A549 (cell line): ENCODE data around the gene LAMP5. TPM values are rescaled to one million over a fixed set of nuclear protein-coding genes. Genes with fewer than 3 reads are reported as not detected.
A peak's percentile ranks its signal among the peaks of the same experiment; 100 is the strongest.

Experiments used
- ATAC-seq, 2 experiments: fragments of 200-7000 bp in 1 of 2; fragments of >200 bp in 1 of 2; cut with Nextera tagmentation in 1 of 2; cut with Tn5 transposase in 1 of 2; 3 replicates each; pipeline versions ENCODE4 v1.8.0 to v1.9.1; 2018 to 2020; ENCODE audit warnings: mild to moderate bottlenecking in 1 of 2, moderate library complexity in 1 of 2
- CTCF ChIA-PET: fragments of 300-600 bp; sonication (Branson Sonifier 250); formaldehyde crosslinking; extraction: SDS; loops from one replicate; lab custom pipeline; 2021; ENCODE audit warnings: antibody characterized with exemption, inconsistent platforms; lab: Yijun Ruan, JAX
- POLR2A ChIA-PET: fragments of 350-600 bp; formaldehyde crosslinking; extraction: SDS; loops from one replicate; lab custom pipeline; 2021; ENCODE audit warnings: antibody characterized with exemption, inconsistent platforms; lab: Yijun Ruan, JAX
- DNase-seq, 2 experiments: peaks; one replicate each; pipeline versions ENCODE4 v3.0.0 to v3.0.0-alpha.2; 2011 to 2016; ENCODE audit warnings: low read depth in 1 of 2, low spot score in 1 of 2
- FAIRE-seq: peaks from 2 replicates; lab custom pipeline; 2011; peaks lifted over from hg19 to GRCh38; lab: Jason Lieb, UNC
- H3K27ac ChIP-seq, 2 experiments: fragments of >200 bp; sonication (Bioruptor Twin); formaldehyde crosslinking; 3 replicates each; pipeline ENCODE4 v1.5.1; 2016 to 2017
- H3K4me1 ChIP-seq: fragments of >200 bp; sonication (Bioruptor Twin); formaldehyde crosslinking; 3 replicates; pipeline ENCODE4 v1.6.1; 2016
- H3K4me2 ChIP-seq: fragments of >200 bp; sonication (Bioruptor Twin); formaldehyde crosslinking; 3 replicates; pipeline ENCODE4 v1.6.1; 2016
- H3K4me3 ChIP-seq: fragments of >200 bp; sonication (Bioruptor Twin); formaldehyde crosslinking; 3 replicates; pipeline ENCODE4 v1.5.1; 2016
- H3K9me3 ChIP-seq: fragments of >200 bp; sonication (Bioruptor Twin); formaldehyde crosslinking; 3 replicates; pipeline ENCODE4 v1.6.1; 2016
- CBX2 ChIP-seq: fragments of 200-600 bp; sonication (generic); IDR thresholded peaks from 2 replicates; pipeline ENCODE4 v1.6.1; 2016; ENCODE audit warnings: low read depth, mild to moderate bottlenecking, borderline replicate concordance
- CBX8 ChIP-seq: fragments of 200-600 bp; sonication (generic); IDR thresholded peaks from 2 replicates; pipeline ENCODE4 v1.6.1; 2016
- CEBPB ChIP-seq, 2 experiments: fragments of >200 bp in 1 of 2; sonication (Bioruptor Twin) in 1 of 2; formaldehyde crosslinking in 1 of 2; IDR thresholded peaks; 2 replicates each; pipeline ENCODE4 v1.6.1; 2012 to 2016
- CHD4 ChIP-seq: fragments of 200-600 bp; sonication (generic); IDR thresholded peaks from 2 replicates; pipeline ENCODE4 v1.6.1; 2016; ENCODE audit warnings: antibody characterized with exemption, mild to moderate bottlenecking, borderline replicate concordance
- CTCF ChIP-seq: fragments of >200 bp; sonication (Bioruptor Twin); formaldehyde crosslinking; IDR thresholded peaks from 3 replicates; pipeline ENCODE4 v1.5.1; 2016
- E2F6 ChIP-seq: IDR thresholded peaks from 2 replicates; pipeline ENCODE4 v1.6.1; 2012; ENCODE audit warnings: low read depth, borderline replicate concordance
- EHF ChIP-seq: fragments of 250-450 bp; sonication (Bioruptor Pico); IDR thresholded peaks from 2 replicates; pipeline ENCODE4 v1.5.0; 2020; ENCODE audit warnings: mild to moderate bottlenecking
- EHMT2 ChIP-seq: fragments of 200-600 bp; sonication (generic); IDR thresholded peaks from 2 replicates; pipeline ENCODE4 v1.6.1; 2016; ENCODE audit warnings: antibody characterized with exemption, low read depth, mild to moderate bottlenecking, moderate library complexity
- EP300 ChIP-seq, 2 experiments: fragments of >200 bp; sonication (Bioruptor Twin); formaldehyde crosslinking; IDR thresholded peaks; 2 replicates in 1 of 2; 3 replicates in 1 of 2; pipeline ENCODE4 v1.6.1; 2016 to 2017
- ESRRA ChIP-seq: fragments of 150-350 bp; IDR thresholded peaks from 2 replicates; pipeline ENCODE4 v1.6.1; 2014; ENCODE audit warnings: mild to moderate bottlenecking, low read length, borderline replicate concordance
- FOSB ChIP-seq: fragments of 250-450 bp; sonication (Bioruptor Pico); IDR thresholded peaks from 2 replicates; pipeline ENCODE4 v1.5.0; 2020; ENCODE audit warnings: mild to moderate bottlenecking, moderate library complexity
- FOSL2 ChIP-seq, 2 experiments: fragments of 450-650 bp in 1 of 2; fragments of >200 bp in 1 of 2; sonication (Bioruptor Twin) in 1 of 2; formaldehyde crosslinking; IDR thresholded peaks; 2 replicates each; pipeline versions ENCODE4 v1.5.0 to v1.6.1; 2016 to 2020; ENCODE audit warnings: mild to moderate bottlenecking in 1 of 2, moderate library complexity in 1 of 2
- GATA3 ChIP-seq: IDR thresholded peaks from 2 replicates; pipeline ENCODE4 v1.6.1; 2012; ENCODE audit warnings: borderline replicate concordance
- HDAC2 ChIP-seq: fragments of 200-600 bp; sonication (generic); IDR thresholded peaks from 2 replicates; pipeline ENCODE4 v1.6.1; 2016
- HES2 ChIP-seq: fragments of >200 bp; sonication (Bioruptor Twin); formaldehyde crosslinking; IDR thresholded peaks from 2 replicates; pipeline ENCODE4 v1.6.1; 2016
- HOXB5 ChIP-seq: fragments of 250-450 bp; sonication (Bioruptor Pico); IDR thresholded peaks from 2 replicates; pipeline ENCODE4 v1.5.0; 2020; ENCODE audit warnings: mild to moderate bottlenecking, moderate library complexity
- KDM5A ChIP-seq: fragments of 200-600 bp; sonication (generic); IDR thresholded peaks from 2 replicates; pipeline ENCODE4 v1.6.1; 2016; ENCODE audit warnings: antibody characterized with exemption, mild to moderate bottlenecking
- MAFK ChIP-seq: fragments of 450-650 bp; IDR thresholded peaks from 2 replicates; pipeline ENCODE4 v1.6.1; 2014; ENCODE audit not compliant: partially characterized antibody
- MAX ChIP-seq: IDR thresholded peaks from 2 replicates; pipeline ENCODE4 v1.6.1; 2012
- NFE2L2 ChIP-seq: fragments of 150-350 bp; conservative IDR thresholded peaks from 2 replicates; pipeline ENCODE4 v1.6.1; 2014; ENCODE audit warnings: low read length
- NPAS2 ChIP-seq: fragments of 250-450 bp; sonication (Bioruptor Pico); IDR thresholded peaks from 2 replicates; pipeline ENCODE4 v1.8.0; 2022; ENCODE audit warnings: mild to moderate bottlenecking, moderate library complexity, borderline replicate concordance
- NR3C1 ChIP-seq: fragments of >200 bp; sonication (Bioruptor Twin); formaldehyde crosslinking; IDR thresholded peaks from 3 replicates; pipeline ENCODE4 v1.6.1; 2017
- PBX3 ChIP-seq: IDR thresholded peaks from 2 replicates; pipeline ENCODE4 v1.6.1; 2012
- PHF8 ChIP-seq: fragments of 200-600 bp; sonication (generic); IDR thresholded peaks from 2 replicates; pipeline ENCODE4 v1.6.1; 2016; ENCODE audit warnings: low read depth, mild to moderate bottlenecking, antibody characterized with exemption, moderate library complexity, borderline replicate concordance
- POLR2AphosphoS2 ChIP-seq: conservative IDR thresholded peaks from 2 replicates; pipeline ENCODE4 v1.6.1; 2012; ENCODE audit warnings: low read length, improper control_type of control experiment, inconsistent platforms
- RAD21 ChIP-seq, 2 experiments: fragments of >200 bp in 1 of 2; sonication (Bioruptor Twin) in 1 of 2; formaldehyde crosslinking in 1 of 2; IDR thresholded peaks in 1 of 2; conservative IDR thresholded peaks in 1 of 2; 2 replicates in 1 of 2; 3 replicates in 1 of 2; pipeline ENCODE4 v1.6.1; 2012 to 2018; ENCODE audit warnings: inconsistent platforms in 1 of 2
- RCOR1 ChIP-seq: fragments of 150-350 bp; IDR thresholded peaks from 2 replicates; pipeline ENCODE4 v1.6.1; 2014; ENCODE audit warnings: antibody characterized with exemption, low read length, low read depth
- TP53 ChIP-seq: fragments of 250-450 bp; sonication (Bioruptor Pico); IDR thresholded peaks from 2 replicates; pipeline ENCODE4 v1.5.0; 2021; ENCODE audit warnings: mild to moderate bottlenecking, moderate library complexity
- WGBS: methylation state at CpG from one replicate; pipeline ENCODE4 v1.1.6; 2017; ENCODE audit errors: missing lambda C conversion rate; 5-methylcytosine and 5-hydroxymethylcytosine counted together
- polyA plus RNA-seq, 4 experiments: library from polyadenylated mRNA; depleted of rRNA in 3 of 4; stranded (reverse); fragments of >200 nt; fragmentation: RNase III in 1 of 4; extraction: RNeasy Plus Mini Kit Qiagen cat#74134 plus additional on column Dnase treatment in 1 of 4; gene quantifications; 2 replicates in 3 of 4; 3 replicates in 1 of 4; pipeline ENCODE4 v1.2.3, GENCODE V29; 2011 to 2017

The LAMP5 gene
- polyA plus RNA-seq, 2 of the 4 experiments (the other 2 are of a cell fraction): 0.04 to 0.12 TPM

- DNase-seq (no peak), FAIRE-seq (no peak)
- 67% methylated on average over 4 of the region's 4 CpGs for WGBS
- POLR2A ChIA-PET: no interaction called here
- H3K27ac ChIP-seq: no peak overlapping the region
- TF ChIP-seq HDAC2: no peak
- TF ChIP-seq EHF (CRISPR knock-in tag): no peak
- TF ChIP-seq CHD4: no peak
- no peak for TF ChIP-seq KDM5A
- no peak for TF ChIP-seq MAX
- TF ChIP-seq FOSL2 (IDR thresholded peaks at IDR 0.05): no peak
- TF ChIP-seq FOSL2 (CRISPR knock-in tag; IDR thresholded peaks at IDR 0.05): no peak
- TF ChIP-seq EP300 (IDR thresholded peaks at IDR 0.05): no peak
- no peak for TF ChIP-seq CBX8
- no peak for TF ChIP-seq CEBPB (IDR thresholded peaks at IDR 0.05)
- TF ChIP-seq POLR2AphosphoS2: no peak
- TF ChIP-seq TP53 (CRISPR knock-in tag): no peak
- no peak for TF ChIP-seq E2F6
- TF ChIP-seq MAFK: no peak
- TF ChIP-seq CBX2: no peak
- TF ChIP-seq, all 56 proteins: peak for 0
- H3K4me2 ChIP-seq: no peak overlapping the region
- no peak overlapping the region for H3K4me3 ChIP-seq
- no peak for ATAC-seq
- H3K9me3 ChIP-seq: no peaks in the 10 kb centered on the region
- CTCF ChIA-PET: no interaction called here
- H3K4me1 ChIP-seq: no peaks in the 10 kb centered on the region
Observed at GRCh38 chr20:9509246-9509645, 5.1 kb upstream of the LAMP5 start.

GRCh38 chr20:9510911-9511310 is 3.5 kb upstream of the LAMP5 start:
- ChIA-PET POLR2A (no interaction called here), CTCF (no interaction called here)
- Histone ChIP-seq H3K9me3 (no peaks in the 10 kb centered on the region), H3K27ac (no peak overlapping the region), H3K4me3 (no peak overlapping the region), H3K4me2 (no peak overlapping the region), H3K4me1 (no peaks in the 10 kb centered on the region)
- no peak for FAIRE-seq
- TF ChIP-seq CHD4 (no peak), CTCF (no peak), PHF8 (no peak), NPAS2 (CRISPR knock-in tag) (no peak)
- no peak for DNase-seq
- ATAC-seq: no peak
- 88% methylated on average over 5 of the region's 5 CpGs for WGBS

- FAIRE-seq: no peak
- Histone ChIP-seq H3K27ac (no peak overlapping the region), H3K4me2 (no peak overlapping the region), H3K9me3 (no peaks in the 10 kb centered on the region), H3K4me1 (no peaks in the 10 kb centered on the region), H3K4me3 (no peak overlapping the region)
- TF ChIP-seq NFE2L2 (no peak), EHMT2 (no peak), NR3C1 (no peak), RAD21 (conservative IDR thresholded peaks at IDR 0.05 in 1 of 2, IDR thresholded peaks at IDR 0.05 in 1 of 2) (no peak), GATA3 (no peak), CBX8 (no peak), PBX3 (no peak), HES2 (no peak), MAFK (no peak), ESRRA (no peak), NPAS2 (CRISPR knock-in tag) (no peak), RCOR1 (no peak), CEBPB (IDR thresholded peaks at IDR 0.05) (no peak), FOSB (CRISPR knock-in tag) (no peak), TP53 (CRISPR knock-in tag) (no peak), HOXB5 (CRISPR knock-in tag) (no peak)
- ATAC-seq: peak in 1 of 2 experiments; percentile 20; a peak in 1 of 6 replicates
- CTCF ChIA-PET: interaction anchor here (2.4 kb wide), 1 partner anchor 96 kb away, joined by 9 read pairs; no protein-coding TSS in a partner anchor
- DNase-seq: no peak
- POLR2A ChIA-PET: no interaction called here
- 72% methylated on average over 9 of the region's 9 CpGs for WGBS
Observed at GRCh38 chr20:9514072-9514460, 324 bp upstream of the LAMP5 start.
